IPS DF 19.7 (cell line): ENCODE measurements around the gene PLEKHJ1.
"Not testable (repeated sequence)": the region's sequence is repeated elsewhere in the genome, so short reads cannot be mapped to it uniquely, and the experiment has no call there.

Experiments used
- DNase-seq: peaks from one replicate; pipeline ENCODE4 v3.0.0-alpha.2; 2013; ENCODE audit warnings: low read depth, low spot score

PLEKHJ1 gene

GRCh38 chr19:2221250-2221831 lies 14.8 kb downstream of the PLEKHJ1 start:
- DNase-seq: no peak

DNA sequence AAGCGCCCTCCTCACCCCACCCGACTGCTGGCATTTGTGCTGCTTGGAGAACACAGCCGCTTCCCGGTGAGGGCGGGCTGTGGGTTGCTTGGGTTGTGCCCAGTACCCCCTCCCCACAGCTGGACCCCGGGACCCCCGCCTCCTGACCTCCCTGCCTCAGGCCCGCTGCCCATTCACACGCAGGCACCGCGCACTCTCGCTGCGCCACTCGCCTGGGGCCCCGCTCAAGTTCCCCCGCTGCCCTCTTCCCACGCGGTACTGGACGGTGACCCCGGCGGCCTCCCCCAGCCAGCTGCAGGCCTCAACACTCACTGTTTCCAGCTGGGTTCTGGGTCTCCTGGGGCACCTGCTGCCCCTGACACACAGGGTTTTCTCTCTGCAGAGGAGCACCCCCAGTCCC lies 16.4 kb downstream of the PLEKHJ1 start:
- DNase-seq: no peak

GRCh38 chr19:2217591-2217990 lies 18.5 kb downstream of the PLEKHJ1 start:
- DNase-seq: no peak

DNA sequence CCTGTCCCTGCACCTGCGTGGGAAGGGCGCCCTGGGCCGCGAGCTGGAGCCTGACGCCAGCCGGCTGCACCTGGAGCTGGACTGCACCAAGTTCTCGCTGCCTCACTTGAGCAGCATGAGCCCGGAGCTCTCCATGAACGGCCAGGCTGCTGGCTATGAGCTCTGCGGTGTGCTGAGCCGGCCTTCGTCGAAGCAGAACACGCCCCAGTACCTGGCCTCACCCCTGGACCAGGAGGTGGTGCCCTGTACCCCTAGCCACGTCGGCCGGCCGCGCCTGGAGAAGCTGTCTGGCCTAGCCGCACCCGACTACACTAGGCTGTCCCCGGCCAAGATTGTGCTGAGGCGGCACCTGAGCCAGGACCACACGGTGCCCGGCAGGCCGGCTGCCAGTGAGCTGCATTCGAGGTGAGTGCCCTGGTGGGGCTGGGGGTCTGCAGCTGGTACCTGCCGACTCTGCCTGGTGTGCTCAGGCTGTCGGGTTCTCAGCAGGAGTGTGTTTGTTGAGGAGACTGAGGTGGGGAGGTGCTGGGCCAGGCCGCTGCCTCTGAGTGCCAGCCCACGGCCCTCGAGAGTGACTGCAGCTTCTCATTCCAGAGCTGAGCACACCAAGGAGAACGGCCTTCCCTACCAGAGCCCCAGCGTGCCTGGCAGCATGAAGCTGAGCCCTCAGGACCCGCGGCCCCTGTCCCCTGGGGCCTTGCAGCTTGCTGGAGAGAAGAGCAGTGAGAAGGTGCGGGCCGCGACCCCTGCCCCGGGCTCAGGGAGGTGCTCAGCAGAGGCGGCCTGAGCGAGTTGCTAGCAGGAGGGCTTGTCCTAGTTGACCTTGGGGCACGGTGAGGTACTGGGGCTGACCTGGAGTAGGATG lies 19.5 kb downstream of the PLEKHJ1 start:
- no peak for DNase-seq

DNA sequence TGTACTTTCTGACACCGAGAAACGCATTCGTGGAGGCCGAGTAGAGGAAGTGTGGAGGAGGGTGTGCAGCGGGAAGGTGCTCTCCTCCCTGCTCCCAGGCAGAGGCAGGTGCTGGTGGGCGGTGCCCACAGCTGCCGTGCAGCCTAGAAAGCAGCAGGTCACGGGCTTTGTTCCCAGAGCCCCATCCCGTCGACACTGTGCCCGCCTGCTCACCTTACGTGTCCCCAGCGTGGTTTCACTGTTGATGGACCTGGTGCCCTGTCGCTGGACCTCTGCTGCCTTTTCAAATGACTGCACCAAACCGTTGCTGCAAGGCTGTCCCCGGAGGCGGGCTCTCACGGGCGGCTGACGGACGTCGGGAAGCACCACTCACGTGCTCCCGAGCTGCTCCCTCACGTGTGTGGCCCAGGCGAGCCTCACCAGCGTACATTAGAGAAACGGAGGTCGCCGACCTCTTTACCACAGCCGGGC lies 20.8 kb downstream of the PLEKHJ1 start:
- DNase-seq: no peak

- no peak for DNase-seq
These were observed 21.9 kb downstream of the PLEKHJ1 start for GRCh38 chr19:2214251-2214650.

DNA sequence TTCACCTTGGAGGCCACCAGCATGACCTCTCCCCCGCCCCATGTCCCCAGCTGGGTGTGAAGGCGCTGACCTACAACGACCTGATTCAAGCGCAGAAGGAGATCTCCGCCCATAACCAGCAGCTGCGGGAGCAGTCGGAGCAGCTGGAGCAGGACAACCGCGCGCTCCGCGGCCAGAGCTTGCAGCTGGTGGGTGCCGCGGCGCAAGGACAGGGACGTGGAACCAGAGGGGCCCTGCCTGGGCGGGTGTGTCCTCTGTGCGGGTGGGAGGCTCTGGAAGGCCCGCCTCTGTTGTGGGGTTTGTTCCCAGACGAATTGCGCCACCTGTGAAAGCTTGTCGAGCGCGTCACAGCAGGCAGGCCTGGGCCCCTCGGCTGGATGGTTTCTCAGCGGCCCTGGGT lies 22.3 kb downstream of the PLEKHJ1 start:
- no peak for DNase-seq

DNA sequence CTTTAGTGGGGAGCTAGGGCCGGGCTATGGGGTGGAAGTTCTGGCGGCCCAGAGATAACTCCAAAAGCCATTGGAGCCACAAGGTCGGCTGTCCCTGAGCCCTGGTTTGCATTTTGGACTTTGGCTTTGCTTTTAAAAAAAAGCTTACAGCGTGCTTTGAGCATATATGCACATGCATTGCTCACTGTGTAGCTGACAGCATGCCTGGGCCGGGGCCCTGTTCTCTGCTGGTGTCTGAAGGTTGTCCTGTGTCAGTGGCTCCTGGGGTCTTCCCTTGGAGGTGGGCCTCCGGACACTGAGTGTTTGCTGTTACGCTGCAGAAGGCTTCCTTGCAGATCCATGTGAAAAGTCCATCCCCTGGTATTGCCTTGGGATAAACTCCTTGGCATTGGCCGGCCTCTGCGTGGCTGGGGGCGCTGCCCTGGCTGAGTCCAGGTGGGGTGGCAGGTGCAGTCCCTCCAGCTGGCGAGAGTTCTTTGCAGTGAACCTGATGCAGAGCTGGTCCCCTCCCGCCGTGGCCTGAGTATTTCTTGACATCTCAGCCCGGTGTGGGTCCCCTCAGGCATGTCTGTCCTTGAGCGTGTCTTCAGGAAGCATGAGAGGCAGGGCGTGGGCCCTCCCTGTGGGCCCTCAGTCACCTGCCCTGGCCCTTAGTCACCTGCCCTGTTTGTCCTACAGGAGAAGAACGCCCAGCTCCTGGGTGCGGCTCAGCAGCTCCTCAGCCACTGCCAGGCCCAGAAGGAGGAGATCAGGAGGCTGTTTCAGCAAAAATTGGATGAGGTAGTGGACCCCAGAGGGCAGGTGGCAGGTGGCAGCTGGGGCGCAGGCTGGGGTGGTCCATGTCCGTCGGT lies 23.0 kb downstream of the PLEKHJ1 start:
- DNase-seq: no peak

GRCh38 chr19:2210987-2211740 lies 25.0 kb downstream of the PLEKHJ1 start:
- no peak for DNase-seq

DNA sequence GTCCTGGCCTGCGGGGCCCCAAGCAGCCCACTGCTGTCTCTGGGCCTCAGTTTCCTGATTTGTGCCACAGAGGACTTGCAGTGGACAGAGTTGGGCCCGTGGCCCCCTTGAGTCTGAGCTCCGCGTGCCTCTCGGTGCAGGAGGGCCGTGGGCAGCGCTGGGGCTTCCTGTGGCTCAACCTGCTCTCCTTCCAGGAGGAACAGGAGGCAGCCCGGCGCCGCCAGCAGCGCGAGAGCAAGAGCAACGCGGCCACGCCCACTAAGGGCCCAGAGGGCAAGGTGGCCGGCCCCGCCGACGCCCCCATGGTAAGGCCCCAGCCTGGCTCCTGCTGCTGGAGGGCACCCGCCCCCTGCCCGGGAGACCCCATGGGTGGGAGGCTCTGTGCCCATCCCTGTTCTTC lies 25.9 kb downstream of the PLEKHJ1 start:
- no peak for DNase-seq

DNA sequence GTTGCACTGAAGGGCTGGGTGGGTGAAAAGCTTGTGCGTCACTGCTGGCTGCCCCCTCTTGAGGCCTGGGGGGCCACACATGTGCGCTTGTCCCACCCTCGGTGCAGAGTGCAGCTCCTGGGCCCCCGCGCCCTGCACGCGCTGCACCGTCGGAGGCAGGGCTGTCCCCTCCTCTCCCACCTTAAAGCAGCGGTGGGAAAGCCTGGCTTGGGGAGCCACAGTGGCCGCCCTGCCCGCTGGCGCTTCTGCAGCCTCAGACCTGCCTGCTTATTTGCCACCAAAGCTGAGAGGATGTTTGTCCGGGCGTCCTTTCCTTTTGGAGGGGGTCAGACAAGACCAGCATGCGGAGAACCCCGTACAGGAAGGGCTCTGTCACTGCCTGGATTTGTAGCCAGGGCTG lies 26.7 kb downstream of the PLEKHJ1 start:
- DNase-seq: no peak

GRCh38 chr19:2208975-2209374 lies 27.2 kb downstream of the PLEKHJ1 start:
- no peak for DNase-seq

- DNase-seq: no peak
These were observed 27.9 kb downstream of the PLEKHJ1 start for GRCh38 chr19:2207991-2208860.

- DNase-seq: no peak
These were observed 29.1 kb downstream of the PLEKHJ1 start for GRCh38 chr19:2207008-2207407.

DNA sequence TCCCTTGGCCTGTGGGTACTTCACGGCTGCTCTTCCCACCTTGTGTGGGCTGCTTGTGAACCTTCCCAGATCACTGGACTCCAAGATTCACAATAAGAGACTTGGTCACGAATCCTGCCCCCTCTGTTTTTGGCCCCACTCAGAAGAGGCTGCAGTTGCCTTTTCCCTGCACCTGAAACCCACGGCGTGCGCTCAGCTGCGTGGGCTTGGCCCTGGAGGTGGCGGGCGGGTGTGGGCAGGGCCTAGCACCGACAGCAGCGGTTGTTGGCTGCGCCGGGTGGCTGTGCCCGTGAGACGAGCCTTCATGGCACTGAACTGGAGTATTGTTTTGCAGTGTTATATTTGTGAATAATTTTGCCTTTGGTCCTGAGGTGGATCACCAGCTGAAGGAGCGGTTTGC lies 33.8 kb downstream of the PLEKHJ1 start:
- DNase-seq: no peak

DNA sequence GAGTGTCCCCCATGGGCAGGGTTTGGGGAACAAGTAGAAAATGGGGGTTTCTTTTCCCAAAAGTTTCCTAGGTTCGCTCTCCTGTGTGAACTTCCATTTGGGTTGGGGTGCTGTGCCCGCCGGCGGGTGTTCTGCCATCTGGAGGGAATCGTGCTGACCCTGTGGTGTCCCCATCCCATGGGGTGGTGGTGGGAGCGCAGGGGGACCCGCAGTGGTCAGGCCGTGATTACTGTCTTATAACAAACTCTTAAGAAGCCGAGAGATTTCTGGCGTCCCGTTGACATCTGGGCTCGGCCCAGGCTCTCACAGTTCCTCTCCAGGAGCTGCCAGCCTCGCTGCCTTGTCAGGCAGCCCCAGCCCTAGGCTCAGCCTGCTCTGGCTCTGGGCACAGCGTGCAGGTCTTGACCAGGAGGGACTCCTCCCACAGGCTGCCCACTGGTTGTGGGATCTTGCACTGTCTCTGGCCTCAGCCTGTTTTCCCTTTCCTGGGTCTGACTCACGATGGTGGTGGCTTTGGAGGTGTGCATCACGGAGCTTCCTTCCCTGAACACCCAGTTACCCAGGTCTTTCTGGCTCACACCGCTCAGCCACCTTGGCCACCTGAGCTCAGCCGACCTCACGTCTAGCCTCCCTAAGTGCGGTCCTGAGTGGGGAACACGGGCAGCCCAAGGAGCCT lies 34.5 kb downstream of the PLEKHJ1 start:
- no peak for DNase-seq

GRCh38 chr19:2200624-2201294 lies 35.4 kb downstream of the PLEKHJ1 start:
- not testable (repeated sequence) for DNase-seq

DNA sequence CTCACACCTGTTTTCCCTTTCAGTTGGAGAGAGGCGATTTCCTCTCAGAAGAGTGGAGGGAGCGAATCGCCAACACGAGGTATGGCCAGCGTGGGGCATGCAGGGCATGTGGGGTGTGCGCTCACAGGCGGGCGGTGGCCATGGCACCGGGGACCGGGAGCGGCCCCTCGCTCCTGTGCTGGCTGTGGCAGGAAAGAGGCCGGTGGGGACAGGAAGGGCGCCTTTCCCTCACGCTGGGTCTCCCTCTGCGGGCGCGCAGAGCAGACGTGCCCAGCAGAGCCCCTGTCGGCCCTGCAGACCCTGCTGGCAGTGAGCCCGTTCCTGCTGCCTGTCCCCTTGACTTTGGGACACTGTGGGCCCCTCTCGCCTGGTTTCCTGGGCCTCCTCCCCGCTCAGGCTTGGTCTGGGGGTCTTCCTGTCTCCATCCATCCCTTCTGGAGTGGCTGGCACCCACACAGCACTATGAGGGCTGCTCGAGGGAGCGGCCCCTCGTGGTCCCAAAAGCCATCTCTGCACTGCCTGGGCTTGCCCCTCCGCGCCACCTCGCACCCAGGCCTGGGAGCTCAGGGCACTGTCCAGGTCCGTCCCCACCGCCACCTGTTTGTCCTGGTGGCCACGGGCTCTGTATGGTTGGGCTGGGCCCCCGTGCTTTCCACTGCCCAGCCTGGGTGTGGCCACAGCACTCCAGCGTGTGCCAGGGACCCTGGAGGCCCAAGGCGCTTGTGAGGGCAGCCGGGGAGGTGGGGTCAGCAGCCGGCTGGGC lies 36.1 kb downstream of the PLEKHJ1 start:
- DNase-seq: no peak

GRCh38 chr19:2199215-2199614 lies 36.9 kb downstream of the PLEKHJ1 start:
- DNase-seq: no peak
